Measurements from ENCODE around the gene ANGPTL4.
"Not testable (repeated sequence)": the region's sequence is repeated elsewhere in the genome, so short reads cannot be mapped to it uniquely, and the experiment has no call there.

ANGPTL4 gene

DNA sequence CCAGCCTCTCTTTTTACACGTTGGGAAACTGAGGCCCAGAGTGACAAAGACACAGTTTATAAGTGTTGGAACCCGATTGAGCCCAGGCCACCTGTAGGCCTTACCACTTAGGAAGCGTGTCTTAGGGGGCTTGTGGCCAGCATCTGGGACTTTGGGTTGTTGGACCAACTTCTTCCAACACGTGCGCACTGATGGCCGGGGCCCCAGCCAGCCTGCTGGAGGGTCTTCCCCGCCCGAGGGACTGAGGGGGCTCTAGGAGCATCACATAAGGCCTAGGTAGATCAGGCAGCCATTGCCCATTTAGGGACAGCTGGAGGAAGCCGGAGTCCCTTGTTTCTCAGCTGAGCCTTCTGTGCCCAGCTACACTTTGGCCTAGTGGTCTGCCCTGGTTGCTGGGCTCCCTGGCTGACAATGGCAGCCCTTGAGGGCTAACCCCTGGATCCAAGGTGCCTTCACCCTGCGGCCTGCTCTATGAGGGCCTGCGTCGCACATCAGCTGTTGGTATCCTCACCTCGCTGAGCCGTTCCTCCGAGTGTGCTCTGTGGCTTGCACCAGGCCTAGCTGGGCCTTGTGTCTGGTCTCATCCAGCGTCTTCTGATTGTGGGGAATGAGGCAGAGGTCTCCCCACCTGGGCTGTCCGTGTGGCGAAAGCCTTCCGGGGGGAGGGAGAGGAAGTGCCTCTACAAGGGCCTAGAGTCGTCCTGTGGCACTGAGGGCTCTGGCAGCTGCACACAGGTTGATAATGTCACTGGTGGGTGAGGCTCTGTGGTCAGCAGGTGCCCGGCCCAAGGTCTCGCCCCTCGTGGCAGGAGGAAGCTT lies 27.5 kb downstream of the ANGPTL4 start:
- DNase-seq: no peak

DNA sequence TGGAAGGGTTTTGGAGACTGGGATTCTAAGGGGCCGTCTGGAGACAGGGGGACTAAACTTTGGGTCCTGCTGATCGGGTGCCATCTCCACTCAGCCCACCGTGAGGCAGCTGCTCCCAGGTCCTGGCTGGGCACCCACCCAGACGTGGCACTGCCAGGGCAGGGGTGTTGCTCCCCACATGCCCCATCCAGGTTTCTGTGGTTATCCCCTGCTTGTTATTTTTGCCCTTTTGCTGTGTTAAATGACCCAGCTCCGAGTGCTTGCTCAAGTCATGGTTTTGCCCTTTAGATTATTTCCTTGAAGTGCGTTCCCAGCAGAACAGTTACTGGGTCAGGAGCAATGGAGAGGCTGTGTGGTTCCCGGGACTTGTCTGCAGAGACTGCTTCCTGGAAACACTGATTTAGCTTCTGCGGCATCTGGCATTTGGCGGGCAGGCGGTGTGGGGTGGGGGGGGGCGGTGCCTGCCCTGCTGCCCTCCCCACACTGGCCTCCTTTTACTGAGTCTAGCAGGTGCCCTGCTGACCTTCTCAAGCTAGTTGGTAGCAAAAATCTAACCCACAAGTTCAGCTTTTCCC lies 28.1 kb downstream of the ANGPTL4 start:
- DNase-seq: no peak

GRCh38 chr19:8393192-8393870 lies 29.4 kb downstream of the ANGPTL4 start:
- no peak for DNase-seq

DNA sequence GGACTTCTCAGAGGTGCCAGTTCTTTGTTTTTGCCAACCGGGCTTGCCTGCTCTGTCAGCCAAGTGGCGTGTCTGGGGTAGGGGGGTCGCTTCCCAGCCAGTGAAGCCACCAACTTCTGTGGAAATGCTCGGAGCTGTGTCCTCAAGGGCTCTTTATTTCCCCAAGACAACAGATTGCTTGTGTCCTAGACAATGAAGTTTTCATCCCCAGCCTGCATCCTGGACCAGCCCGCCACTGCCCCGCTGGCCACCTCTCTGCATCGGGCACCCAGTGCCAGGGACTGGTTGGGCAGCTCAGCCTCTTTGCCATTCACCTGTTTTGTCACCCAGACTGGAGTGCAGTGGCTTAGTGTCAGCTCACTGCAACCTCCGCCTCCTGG lies 29.9 kb downstream of the ANGPTL4 start:
- no peak for DNase-seq

- DNase-seq: no peak
These were observed 31.7 kb downstream of the ANGPTL4 start for GRCh38 chr19:8395621-8396082.

DNA sequence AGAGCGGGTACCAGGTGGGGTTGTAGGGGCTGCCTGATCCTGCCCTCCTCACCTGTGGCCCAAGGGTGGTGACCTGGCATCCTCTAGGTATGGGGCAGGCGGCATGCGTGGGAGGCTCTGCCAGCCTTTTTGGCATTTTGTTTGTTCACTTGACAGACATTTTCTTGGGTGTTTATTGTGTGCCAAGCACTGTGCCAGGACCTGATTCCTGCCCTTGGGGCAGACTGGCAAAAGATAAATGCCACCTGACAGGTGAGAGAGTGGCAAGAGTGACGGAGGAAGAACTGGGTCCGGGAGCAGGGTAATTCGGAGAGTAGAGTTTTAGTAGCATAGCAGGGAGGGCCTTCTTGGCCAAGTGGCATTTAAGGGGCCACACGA lies 32.2 kb downstream of the ANGPTL4 start:
- no peak for DNase-seq

- DNase-seq: peak; percentile 57
These were observed 32.7 kb downstream of the ANGPTL4 start for GRCh38 chr19:8396563-8397203.

DNA sequence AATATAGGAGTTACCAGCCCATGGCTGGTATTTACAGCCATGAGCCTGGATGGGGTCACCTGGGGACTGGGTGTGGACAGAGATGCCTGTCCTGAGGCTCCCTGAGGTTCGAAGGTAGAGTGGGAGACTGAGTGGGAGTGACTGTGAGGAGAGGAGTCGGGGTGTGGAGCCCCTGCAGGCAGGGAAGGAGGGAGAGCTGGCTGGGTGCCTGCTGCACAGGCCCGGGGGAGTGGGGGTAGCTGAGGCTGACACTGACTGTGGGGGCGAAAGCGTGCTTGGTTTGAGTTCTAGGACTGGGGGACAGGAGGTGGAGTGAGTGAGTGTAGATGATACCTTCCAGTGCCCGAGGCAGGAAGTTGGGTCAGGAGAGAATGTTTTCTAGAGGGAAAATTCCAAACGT lies 33.3 kb downstream of the ANGPTL4 start:
- DNase-seq: no peak

GRCh38 chr19:8397746-8398310 lies 33.9 kb downstream of the ANGPTL4 start:
- no peak for DNase-seq

DNA sequence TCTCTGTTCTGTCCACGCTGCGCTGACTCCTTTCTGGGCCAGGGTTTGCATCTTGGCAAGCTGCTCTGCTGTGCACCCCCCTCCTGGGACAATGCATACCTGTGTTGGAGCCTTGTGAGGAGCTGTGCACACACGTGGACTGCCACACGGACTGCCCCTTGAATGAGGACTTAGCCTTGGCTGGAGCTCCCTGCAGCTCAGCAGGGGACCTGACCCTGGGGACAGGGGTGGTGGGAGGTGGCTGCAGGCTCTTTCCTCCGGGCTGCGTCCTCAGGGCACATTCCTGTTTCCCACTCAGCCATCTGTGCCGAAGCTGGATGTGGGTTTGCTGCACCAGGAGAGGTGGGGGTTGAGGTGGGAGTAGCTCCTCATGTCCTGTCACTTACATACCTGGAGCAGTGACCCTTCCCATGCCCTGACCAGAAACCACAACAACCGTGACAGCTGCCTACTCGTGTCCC lies 34.4 kb downstream of the ANGPTL4 start:
- DNase-seq: no peak

DNA sequence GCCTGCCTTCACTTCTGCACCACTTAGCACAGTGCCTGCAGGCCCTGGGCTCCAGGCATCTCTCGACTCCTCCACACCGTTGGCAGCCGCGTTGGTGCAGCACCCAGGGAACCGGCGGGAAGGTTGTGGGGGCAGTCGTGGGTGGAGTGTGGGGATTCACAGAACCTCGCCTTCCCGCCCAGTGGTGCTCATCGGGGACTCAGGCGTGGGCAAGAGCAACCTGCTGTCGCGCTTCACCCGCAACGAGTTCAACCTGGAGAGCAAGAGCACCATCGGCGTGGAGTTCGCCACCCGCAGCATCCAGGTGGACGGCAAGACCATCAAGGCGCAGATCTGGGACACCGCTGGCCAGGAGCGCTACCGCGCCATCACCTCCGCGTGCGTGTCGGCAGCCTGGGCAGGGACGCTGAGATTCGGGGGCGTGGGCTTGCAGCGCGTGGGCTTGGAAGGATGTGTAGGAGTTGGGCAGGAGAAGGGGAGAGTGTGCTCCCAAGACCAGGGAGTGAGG lies 35.8 kb downstream of the ANGPTL4 start:
- DNase-seq: no peak

DNA sequence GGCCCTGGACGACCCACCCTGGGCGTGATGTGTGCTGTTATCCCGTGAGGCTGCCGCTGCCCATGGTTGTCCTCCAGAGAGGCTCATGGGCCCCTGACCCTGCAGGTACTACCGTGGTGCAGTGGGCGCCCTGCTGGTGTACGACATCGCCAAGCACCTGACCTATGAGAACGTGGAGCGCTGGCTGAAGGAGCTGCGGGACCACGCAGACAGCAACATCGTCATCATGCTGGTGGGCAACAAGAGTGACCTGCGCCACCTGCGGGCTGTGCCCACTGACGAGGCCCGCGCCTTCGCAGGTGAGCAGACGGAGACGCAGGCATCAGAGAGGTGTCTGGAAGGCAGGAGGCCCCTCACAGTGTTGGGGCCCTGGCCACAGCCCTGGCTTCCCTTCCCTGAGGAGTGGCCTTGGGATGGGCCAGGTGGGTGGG lies 38.0 kb downstream of the ANGPTL4 start:
- no peak for DNase-seq

DNA sequence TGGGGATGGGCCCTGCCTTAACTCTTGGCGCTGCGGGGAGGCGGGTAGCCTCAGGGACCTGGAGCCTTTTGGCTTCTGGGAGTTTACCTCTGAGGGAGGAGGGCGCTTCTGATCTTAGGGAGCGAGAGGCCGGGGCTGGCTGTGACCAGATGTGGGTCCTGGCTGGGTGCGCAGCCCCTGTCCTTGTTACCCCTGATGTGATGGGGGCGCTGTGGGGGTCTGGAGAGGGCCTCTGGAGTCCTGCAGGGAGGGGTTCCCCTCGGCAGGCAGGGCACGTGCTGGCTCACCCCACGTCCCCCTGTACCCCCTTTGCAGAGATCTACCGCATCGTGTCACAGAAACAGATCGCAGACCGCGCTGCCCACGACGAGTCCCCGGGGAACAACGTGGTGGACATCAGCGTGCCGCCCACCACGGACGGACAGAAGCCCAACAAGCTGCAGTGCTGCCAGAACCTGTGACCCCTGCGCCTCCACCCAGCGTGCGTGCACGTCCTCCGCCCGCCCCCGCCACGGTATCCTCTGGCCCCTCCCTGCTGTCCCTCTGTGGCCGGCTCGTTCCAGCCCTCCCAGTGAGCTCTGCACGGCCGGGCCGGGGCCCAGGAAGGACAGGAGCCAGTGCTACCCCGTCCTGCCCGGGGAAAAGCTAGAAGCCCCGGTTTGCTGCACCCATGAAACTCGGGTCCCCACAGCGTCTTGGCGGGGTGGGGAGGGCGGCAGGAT lies 39.3 kb downstream of the ANGPTL4 start:
- no peak for DNase-seq

DNA sequence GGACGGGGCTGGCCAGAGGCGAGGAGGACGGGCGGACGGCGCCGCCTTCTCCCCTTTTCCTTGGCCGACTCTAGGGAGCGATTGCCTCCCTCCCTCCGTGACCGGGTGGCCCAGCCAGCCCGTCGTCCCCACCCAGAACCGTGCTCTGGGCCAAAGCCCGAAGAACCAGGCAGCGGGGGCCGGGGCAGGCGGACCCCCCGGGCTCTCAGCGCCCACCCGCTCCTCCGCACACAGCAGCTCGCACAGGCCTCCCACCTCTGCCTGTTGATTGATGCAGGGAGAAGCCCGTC lies 39.8 kb downstream of the ANGPTL4 start:
- DNase-seq: no peak

GRCh38 chr19:8404391-8405151 lies 40.6 kb downstream of the ANGPTL4 start:
- no peak for DNase-seq

DNA sequence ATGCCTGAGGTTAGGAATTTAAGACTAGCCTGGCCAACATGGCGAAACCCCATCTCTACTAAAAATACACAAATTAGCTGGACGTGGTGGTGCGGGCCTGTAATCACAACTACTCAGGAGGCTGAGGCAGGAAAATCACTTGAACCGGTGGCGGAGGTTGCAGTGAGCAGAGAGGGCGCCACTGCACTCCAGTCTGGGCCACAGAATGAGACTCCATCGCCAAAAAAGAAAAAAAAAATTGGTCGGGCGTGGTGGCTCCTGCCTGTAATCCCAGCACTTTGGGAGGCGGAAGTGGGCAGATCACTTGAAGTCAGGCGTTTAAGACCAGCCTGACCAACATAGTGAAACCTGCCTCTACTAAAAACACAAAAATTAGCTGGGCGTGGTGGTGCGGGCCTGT lies 46.8 kb downstream of the ANGPTL4 start:
- DNase-seq: not testable (repeated sequence)

DNA sequence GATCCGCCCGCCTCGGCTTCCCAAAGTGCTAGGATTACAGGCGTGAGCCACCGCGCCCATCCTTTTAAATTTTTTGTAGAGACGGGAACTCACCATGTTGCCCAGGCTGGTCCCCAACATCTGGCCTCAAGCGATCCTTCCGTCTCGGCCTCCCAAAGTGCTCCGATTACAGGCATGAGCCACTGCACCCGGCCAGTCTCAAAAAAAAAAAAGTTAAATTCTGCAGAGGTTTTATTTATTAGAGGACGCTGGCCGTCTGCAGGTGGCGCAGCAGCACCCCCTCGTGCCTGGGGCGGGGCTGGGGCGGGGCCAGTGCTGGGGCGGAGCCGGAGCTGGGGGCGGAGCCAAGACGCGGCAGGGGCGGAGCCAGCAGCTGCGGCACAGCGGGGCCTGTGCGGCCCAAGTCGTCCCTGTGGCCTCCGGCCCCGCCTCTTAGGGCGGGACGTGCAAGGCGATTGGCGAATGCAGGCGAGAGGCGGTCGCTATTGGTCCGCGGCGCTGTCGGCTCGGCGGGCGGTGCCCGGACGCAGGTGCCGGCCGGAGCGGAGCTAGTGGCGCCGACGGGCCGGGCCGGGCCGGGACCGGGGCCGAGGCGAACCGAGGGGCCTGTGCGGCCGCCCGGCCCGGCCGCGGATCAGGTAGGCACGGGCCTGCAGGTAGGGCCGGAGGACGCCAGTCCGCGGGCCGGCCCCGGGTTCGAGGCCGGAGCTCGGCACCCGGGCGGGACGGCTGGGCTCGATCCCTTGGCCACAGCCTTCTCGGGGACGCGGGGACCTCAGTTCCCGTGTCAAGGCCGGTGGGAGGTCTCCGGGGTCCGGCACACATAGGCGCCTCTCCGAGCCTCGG lies 49.1 kb downstream of the ANGPTL4 start, which contains the start of gene MARCHF2:
Gene MARCHF2, plus strand, starts transcription at position 523 of the 846 bp plus-strand sequence. CDS start 8,536 bp downstream, outside the sequence.
- DNase-seq: peak; percentile 95

DNA sequence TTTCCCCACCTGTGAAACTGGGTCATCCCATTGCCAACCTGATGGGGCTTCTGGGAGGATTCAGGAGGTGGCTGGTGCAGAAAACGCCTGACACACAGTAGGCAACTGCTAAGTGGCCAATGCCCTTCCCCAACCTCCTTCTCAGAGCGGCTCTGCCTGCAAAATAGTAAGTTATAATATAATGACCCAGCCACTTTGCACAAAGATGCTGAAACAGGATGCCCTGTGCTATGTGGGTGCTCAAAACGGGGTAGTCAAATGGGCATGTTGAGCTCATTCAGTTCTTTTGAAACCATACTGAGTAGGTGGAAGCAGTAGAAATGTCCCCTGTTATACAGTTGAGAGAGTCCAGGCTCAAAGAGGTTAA lies 49.7 kb downstream of the ANGPTL4 start:
- no peak for DNase-seq

DNA sequence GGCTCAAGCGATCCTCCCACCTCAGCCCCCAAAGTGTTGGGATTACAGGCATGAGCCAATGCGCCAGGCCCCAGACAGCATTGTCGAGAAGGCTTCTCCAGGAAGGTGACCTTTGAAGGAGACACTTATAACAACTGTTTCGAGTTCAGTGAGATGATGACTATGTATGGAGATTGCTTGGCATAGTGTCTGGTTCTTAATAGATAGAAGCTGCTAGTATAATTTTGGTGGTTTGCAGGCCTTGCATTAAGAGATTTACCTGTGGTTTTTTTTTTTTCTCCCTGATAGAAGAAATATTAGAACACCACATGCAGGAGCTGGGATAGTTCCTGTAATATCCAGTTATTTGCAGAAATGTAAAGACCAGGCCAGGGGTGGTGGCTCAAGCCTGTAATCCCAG lies 52.8 kb downstream of the ANGPTL4 start:
- DNase-seq: no peak
